ENCODE measurements around the gene LIPG. TPM values are rescaled to one million over a fixed set of nuclear protein-coding genes. Genes with fewer than 3 reads are reported as not detected.

LIPG gene
- total RNA-seq, 1 donor from 2014 or later, result 21.3 TPM

DNA sequence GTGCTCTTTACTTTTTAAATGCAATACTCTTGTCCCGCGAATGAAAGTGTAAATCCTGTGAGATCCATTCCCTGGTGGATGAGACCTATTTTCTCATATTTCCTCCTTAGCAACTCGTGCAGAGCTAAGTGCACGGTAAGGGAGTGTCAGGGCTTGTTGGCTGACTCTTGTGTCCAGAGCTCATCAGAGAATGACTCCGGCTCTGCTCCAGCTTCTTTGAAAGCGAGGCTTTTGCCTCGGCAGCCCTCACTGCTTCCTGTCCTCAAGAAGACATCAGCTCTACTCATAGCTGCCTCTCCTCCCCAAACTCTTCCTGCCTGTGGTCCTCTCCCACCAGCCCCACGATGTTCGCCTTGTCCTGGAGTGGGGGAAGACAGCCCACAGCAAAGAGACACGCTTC, 70.7 kb downstream of the LIPG start:
- no peak for DNase-seq (ENCODE audit: low read depth, low spot score)

DNA sequence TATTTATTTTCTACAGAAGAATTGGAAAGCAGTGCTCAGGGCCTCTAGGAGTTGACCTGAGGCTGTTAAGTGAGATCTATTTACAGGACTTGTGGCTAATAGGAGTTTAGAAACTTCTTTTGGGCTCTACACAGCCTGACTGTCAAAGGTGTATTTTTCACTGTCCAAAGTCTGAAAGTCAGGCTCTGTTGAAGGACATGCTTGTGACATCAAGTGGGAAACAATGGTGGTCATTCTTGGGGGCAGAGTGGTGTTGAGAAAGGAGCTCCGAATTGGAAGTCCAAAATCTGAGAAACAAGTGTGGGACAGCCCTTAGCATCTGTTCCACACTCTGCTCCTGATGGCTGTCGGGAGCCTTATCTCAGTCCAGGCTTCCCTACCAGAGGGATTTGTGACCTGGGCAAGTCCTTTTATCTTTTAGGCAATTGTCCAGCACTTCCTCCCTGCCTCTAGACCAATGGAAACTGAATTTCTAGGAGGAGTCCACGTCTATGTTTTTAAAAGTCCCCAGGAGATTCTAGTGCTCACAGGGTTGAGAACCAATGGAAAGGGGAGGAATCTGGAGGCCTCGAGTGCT, 76.4 kb downstream of the LIPG start:
- no peak for DNase-seq (ENCODE audit: low read depth, low spot score)

DNA sequence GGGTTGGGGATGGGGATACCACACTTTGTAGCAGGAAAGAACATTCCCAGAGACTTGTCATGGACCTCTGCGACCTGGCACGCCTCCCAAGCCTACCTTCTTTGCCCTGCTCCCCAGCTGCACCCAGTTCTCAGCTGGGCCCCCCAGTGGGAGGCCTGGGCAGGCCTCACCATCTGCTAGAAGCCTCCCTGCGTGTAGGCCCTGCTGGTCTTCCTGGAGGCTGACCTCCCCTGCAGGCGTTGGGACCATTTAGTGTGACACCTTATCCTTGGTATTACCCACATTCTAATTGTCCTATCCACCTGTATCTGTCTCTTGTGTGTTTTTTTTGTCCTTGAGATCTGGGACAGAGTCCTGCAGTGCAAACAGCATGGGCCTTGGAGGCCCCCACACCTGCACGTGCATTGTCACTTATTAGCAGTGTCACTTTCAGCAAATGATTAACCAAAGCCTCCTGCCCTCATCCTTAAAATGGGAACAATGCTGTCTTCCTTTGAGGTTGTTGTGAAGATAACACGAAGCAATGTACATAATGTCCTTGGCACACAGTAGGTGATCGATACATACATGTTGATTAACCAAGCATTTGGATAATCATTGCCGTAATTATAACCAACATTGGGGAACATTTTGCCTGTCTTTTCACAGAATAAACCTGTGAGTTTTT, 77.2 kb downstream of the LIPG start:
- no peak for DNase-seq (ENCODE audit: low read depth, low spot score)

DNA sequence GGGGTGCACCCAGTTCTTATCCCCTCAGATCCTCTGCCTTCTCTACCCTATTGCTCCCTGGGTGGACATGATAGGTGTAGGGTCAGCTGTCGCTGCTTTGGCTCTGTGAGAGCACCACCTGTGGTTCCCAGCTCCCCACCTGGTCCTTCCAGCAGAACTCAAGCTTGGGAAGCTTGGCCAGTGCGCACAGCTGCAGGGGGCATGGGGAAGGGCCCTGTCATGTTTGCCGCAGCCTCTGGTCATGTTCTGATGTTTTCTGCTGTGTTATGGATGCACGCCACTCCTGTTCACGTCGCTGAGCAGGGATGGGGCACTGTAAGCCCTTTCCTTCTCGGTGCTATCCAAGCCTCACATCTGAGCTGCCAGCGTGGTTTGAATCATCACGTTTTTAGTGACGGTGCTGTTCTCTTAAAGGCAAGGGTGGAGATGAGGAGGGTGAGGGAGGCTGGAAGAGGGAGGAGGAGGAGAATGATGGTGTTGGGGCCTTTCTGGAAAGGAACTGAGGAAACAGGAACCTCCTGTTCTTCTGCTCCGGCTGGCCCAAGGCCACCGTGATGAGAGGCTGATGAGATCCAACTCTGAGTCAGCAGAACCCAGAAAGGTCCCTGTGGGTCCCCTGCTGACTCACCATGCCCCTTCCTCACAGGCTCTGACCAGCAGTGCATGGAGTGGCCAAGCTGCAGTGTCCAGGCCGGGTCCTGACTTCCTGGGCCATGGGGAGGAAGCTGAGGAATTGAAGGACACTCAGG, 78.0 kb downstream of the LIPG start:
- DNase-seq (ENCODE audit: low read depth, low spot score), result no peak

DNA sequence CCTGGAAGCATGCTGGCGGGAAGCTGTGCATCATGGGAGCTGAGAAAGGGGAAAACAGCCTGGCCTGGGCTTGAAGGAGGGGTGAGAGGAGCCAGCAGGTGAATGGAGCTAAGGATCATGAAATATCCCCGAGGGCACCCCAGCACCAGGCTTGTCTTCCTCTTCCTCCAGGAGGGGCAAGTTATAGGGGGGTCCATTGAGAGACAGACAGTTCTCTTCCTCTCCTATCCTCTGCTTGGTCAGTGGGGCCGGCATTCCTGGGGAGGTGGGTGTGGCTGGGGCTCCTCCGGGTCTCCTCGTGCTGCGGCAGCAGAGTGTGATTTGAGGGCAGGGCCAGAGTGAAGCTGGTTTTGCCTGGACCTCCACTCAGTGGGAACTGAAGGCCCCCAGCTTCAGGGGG, 78.9 kb downstream of the LIPG start:
- DNase-seq (ENCODE audit: low read depth, low spot score), result no peak

DNA sequence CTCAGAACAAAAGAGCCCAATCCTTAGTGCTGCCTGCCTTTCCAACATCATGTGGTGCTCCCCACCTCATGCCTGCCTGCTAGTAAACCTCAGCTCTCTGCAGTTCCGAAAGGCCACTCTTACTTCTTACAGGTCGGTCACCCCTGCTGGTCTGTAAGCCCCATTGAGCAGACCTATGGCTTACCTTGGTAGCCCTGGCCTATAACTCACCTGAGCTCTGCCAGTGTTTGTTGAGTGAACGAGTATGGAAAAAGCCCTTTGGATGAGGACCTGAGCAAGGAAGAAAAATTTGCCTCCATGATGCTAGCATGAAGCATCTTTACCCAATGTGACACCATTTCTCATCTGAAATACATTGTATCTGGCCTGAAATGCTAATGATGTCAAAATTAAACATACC, 83.3 kb downstream of the LIPG start:
- DNase-seq (ENCODE audit: low read depth, low spot score), result no peak

DNA sequence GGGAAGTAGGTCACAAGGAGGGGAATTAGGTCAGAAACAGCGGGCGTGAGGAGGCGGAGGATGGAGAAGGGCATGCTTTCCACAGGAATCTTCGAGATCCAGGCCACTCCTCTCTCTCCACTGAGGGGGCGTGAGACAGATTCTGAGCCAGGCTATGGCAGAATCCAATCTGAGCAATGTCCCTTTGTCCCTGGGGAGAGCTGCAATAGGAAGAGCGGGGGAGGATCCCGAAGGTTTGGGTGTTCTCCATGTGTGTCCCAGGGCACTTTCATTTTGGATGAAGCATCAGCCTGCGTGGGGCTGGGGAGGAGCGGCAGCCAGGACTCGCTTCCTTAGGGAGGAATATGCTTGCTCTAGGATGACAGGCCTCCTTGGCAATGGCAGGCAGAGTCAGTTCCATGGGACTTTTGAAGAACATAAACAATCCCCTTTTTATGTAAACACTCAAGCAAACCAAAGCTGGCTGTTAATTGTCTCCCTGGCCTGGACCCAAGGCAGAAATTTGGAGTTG, 84.0 kb downstream of the LIPG start:
- DNase-seq (ENCODE audit: low read depth, low spot score), result no peak

DNA sequence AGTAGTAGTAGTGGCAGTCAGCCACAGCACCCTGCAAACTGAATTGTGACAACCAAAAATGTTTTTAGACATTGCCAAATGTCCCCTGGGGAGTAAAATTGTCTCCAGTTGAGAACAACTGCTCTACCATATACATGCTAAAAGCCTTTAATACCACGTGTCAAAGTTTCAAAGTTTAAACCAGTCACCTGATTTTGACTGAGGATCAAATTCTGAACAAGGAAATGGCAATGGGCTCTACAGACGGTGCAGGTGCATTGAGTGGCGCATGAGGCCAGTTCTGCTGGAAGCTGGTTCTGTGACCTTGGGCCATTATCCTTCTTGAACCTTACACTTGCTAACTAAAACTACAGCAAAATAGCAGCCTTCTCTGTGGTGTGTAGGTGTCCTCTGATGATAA, 85.0 kb downstream of the LIPG start:
- DNase-seq (ENCODE audit: low read depth, low spot score), result no peak

DNA sequence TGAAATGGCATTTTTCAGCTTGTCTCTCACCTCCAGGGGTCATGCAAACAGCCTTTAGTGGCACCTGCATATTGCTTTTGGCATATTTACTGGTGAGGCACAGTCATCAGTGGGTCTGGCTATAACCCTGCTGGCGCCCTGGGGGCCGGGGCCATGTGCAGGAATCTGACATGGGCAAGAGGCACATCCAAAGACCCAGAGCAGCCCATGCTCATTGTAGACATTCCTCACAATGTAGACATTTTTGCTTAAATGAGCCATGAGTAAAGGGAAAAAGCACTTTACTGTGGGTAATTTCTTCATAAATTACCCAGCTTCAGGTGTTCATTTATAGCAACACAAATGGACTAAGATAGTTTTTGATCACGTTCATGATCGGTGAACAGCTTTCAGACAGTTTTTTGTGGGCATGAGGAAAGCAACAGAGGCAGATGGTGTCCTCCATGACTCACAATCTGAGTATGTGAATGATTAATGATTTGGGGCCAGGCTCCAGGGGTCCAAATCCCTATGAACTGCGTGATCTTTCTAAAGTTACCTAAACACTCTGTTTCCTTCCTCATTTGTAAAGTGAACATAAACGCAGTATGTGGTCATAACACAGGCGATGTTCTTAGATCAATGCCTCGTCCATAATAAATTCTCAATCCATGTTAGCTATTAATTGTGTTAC, 85.8 kb downstream of the LIPG start:
- DNase-seq (ENCODE audit: low read depth, low spot score), result no peak

DNA sequence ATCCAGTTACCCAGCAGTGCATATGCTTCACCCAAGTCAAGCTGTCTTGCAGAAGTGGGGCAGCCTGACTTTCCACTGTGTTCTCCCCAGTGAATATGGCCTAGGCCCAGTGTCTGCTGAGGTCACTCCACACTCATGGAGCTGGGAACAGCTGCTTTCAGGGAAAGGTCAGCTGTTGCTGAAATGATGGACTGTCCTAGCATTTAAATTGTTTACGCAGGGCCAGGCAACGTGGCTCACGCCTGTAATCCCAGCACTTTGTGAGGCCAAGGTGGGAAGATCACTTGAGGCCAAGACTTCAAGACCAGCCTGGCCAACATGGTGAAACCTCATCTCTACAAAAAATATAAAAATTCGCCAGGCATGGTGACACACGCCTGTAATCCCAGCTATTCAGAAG, 86.5 kb downstream of the LIPG start:
- DNase-seq (ENCODE audit: low read depth, low spot score), result no peak

Other genes starting within 250 kb of the LIPG start
- 32.0 and 39.8 TPM in 2 replicates for gene DYM, start 101.4 kb upstream of the LIPG start, total RNA-seq
- 11.2 and 14.8 TPM in 2 replicates for gene C18orf32, start 74.8 kb upstream of the LIPG start, total RNA-seq
- 3,360 and 3,938 TPM in 2 replicates for gene RPL17, start 69.6 kb upstream of the LIPG start, total RNA-seq

Data from pulmonary artery endothelial cell (primary cell).